SK-N-SH (cell line): ENCODE data around the gene FAM124A. TPM values are rescaled to one million over a fixed set of nuclear protein-coding genes. Genes with fewer than 3 reads are reported as not detected.

ENCODE experiments used
- CTCF ChIA-PET: fragments of 300-600, 350-600 bp; formaldehyde crosslinking; extraction: SDS; loops from one replicate; lab custom pipeline; 2021; lab: Yijun Ruan, JAX
- POLR2A ChIA-PET: fragments of 350-600 bp; sonication (Branson Sonifier 250); formaldehyde crosslinking; extraction: SDS; loops from one replicate; lab custom pipeline; 2020; ENCODE audit warnings: antibody characterized with exemption, inconsistent platforms; lab: Yijun Ruan, JAX
- DNase-seq: peaks from one replicate; pipeline ENCODE4 v3.0.0; 2012
- H2AFZ ChIP-seq: fragments of 200-600 bp; sonication (generic); 2 replicates; pipeline ENCODE4 v1.8.1; 2016; ENCODE audit warnings: antibody characterized with exemption, mild to moderate bottlenecking, low read depth
- H3F3A ChIP-seq: fragments of 200-600 bp; sonication (generic); replicated peaks from 2 replicates; pipeline ENCODE3; 2016; ENCODE audit warnings: antibody characterized with exemption, mild to moderate bottlenecking; ENCODE audit not compliant: insufficient read depth
- H3K27ac ChIP-seq, 2 experiments: fragments of 200-500 bp in 1 of 2; fragments of 200-600 bp in 1 of 2; sonication (Bioruptor generic) in 1 of 2; sonication (generic), shearing (Covaris generic) in 1 of 2; 2 replicates each; pipeline versions ENCODE4 v1.5.1 to v1.6.1; 2014 to 2016; ENCODE audit warnings: low read depth in 2 of 2, inconsistent platforms in 1 of 2, low read length in 1 of 2, mild to moderate bottlenecking in 1 of 2, mixed read lengths in 1 of 2
- H3K27me3 ChIP-seq: fragments of 200-600 bp; sonication (generic), shearing (Covaris generic); 2 replicates; pipeline ENCODE4 v1.6.1; 2016; ENCODE audit warnings: mixed run types; ENCODE audit not compliant: insufficient read depth
- H3K36me3 ChIP-seq, 2 experiments: fragments of 200-500 bp in 1 of 2; fragments of 200-600 bp in 1 of 2; sonication (Bioruptor generic) in 1 of 2; sonication (generic) in 1 of 2; replicated peaks in 1 of 2; 2 replicates each; pipeline versions ENCODE3 to v1.5.1; 2014 to 2016; ENCODE audit warnings: low read length in 1 of 2, mild to moderate bottlenecking in 1 of 2; ENCODE audit not compliant: insufficient read depth in 2 of 2, control insufficient read depth in 1 of 2
- H3K4me1 ChIP-seq, 2 experiments: fragments of 200-500 bp in 1 of 2; fragments of 200-600 bp in 1 of 2; sonication (Bioruptor generic) in 1 of 2; sonication (generic), shearing (Covaris generic) in 1 of 2; 2 replicates each; pipeline versions ENCODE4 v1.5.1 to v1.6.1; 2014 to 2016; ENCODE audit warnings: low read depth in 1 of 2, low read length in 1 of 2, mixed run types in 1 of 2; ENCODE audit not compliant: insufficient read depth in 2 of 2, control insufficient read depth in 1 of 2
- H3K4me2 ChIP-seq: fragments of 200-600 bp; sonication (generic), shearing (Covaris generic); 2 replicates; pipeline ENCODE4 v1.6.1; 2017; ENCODE audit warnings: mixed run types
- H3K4me3 ChIP-seq, 2 experiments: fragments of 200-500 bp in 1 of 2; fragments of 200-600 bp in 1 of 2; sonication (Bioruptor generic) in 1 of 2; sonication (generic), shearing (Covaris generic) in 1 of 2; 2 replicates each; pipeline versions ENCODE4 v1.5.1 to v1.8.1; 2014 to 2016; ENCODE audit warnings: low read depth in 2 of 2, inconsistent platforms in 1 of 2, low read length in 1 of 2, mild to moderate bottlenecking in 1 of 2, mixed read lengths in 1 of 2, moderate library complexity in 1 of 2
- H3K79me2 ChIP-seq: fragments of 200-600 bp; sonication (generic); 2 replicates; pipeline ENCODE4 v1.8.1; 2017; ENCODE audit warnings: mild to moderate bottlenecking; ENCODE audit not compliant: insufficient read depth
- H3K9ac ChIP-seq: fragments of 200-600 bp; sonication (generic); 2 replicates; pipeline ENCODE4 v1.6.1; 2017; ENCODE audit warnings: mixed run types
- H3K9me2 ChIP-seq: fragments of 200-600 bp; sonication (generic); 2 replicates; pipeline ENCODE4 v1.6.1; 2017; ENCODE audit warnings: mixed run types
- H3K9me3 ChIP-seq: fragments of 200-600 bp; sonication (generic); 2 replicates; pipeline ENCODE4 v1.6.1; 2017; ENCODE audit warnings: mixed run types, mild to moderate bottlenecking, moderate library complexity
- H4K20me1 ChIP-seq: fragments of 200-600 bp; sonication (generic); 2 replicates; pipeline ENCODE4 v1.6.1; 2017; ENCODE audit warnings: mild to moderate bottlenecking, mixed run types; ENCODE audit not compliant: insufficient read depth
- ELF1 ChIP-seq: IDR thresholded peaks from 2 replicates; pipeline ENCODE4 v1.4.0; 2012
- FOXM1 ChIP-seq: IDR thresholded peaks from 2 replicates; pipeline ENCODE4 v1.4.0; 2012; ENCODE audit warnings: low read depth, mild to moderate bottlenecking
- GATA2 ChIP-seq: sonication (generic); formaldehyde crosslinking; IDR thresholded peaks from 2 replicates; pipeline ENCODE4 v1.5.0; 2020; ENCODE audit warnings: mild to moderate bottlenecking, missing genetic modification reagents
- JUND ChIP-seq: IDR thresholded peaks from 2 replicates; pipeline ENCODE4 v1.4.0; 2012
- NRF1 ChIP-seq: IDR thresholded peaks from 2 replicates; pipeline ENCODE4 v1.6.1; 2012; ENCODE audit warnings: low read depth, mild to moderate bottlenecking, low read length
- POLR2AphosphoS5 ChIP-seq: IDR thresholded peaks from 2 replicates; pipeline ENCODE4 v1.6.1; 2012; ENCODE audit warnings: low read depth, low read length
- RAD21 ChIP-seq: IDR thresholded peaks from 2 replicates; pipeline ENCODE4 v1.6.1; 2012; ENCODE audit warnings: mild to moderate bottlenecking, low read length
- RFX5 ChIP-seq: IDR thresholded peaks from 2 replicates; pipeline ENCODE4 v1.6.1; 2012; ENCODE audit warnings: mild to moderate bottlenecking, improper control_type of control experiment, low read length
- TAF1 ChIP-seq: IDR thresholded peaks from 2 replicates; pipeline ENCODE4 v1.6.1; 2012; ENCODE audit warnings: low read depth, mild to moderate bottlenecking, low read length, moderate library complexity, borderline replicate concordance
- TCF12 ChIP-seq: IDR thresholded peaks from 2 replicates; pipeline ENCODE4 v1.4.0; 2012
- TEAD4 ChIP-seq: IDR thresholded peaks from 2 replicates; pipeline ENCODE4 v1.4.0; 2012; ENCODE audit warnings: mild to moderate bottlenecking, borderline replicate concordance; ENCODE audit not compliant: insufficient read depth
- WGBS: methylation state at CpG from one replicate; pipeline ENCODE4 v1.1.6; 2017; ENCODE audit warnings: low lambda C conversion rate; 5-methylcytosine and 5-hydroxymethylcytosine counted together
- polyA plus RNA-seq, 3 experiments: library from polyadenylated mRNA; depleted of rRNA; stranded (reverse); fragments of >200 nt; gene quantifications; 2 replicates each; pipeline ENCODE4 v1.2.3, GENCODE V29; 2012
- TF ChIP-seq, protein P1 (sequence below): IDR thresholded peaks from 2 replicates; pipeline ENCODE4 v1.6.1; 2012; ENCODE audit warnings: mild to moderate bottlenecking, low read depth, low read length, moderate library complexity
- TF ChIP-seq, protein P2 (sequence below): IDR thresholded peaks from 2 replicates; pipeline ENCODE4 v1.4.0; 2012; ENCODE audit warnings: low read depth
- TF ChIP-seq, protein P3 (sequence below): IDR thresholded peaks from 2 replicates; pipeline ENCODE4 v1.4.0; 2012; ENCODE audit warnings: low read depth, borderline replicate concordance
- TF ChIP-seq, protein P4 (sequence below): IDR thresholded peaks from 2 replicates; pipeline ENCODE4 v1.4.0; 2012; ENCODE audit warnings: low read depth, borderline replicate concordance
- TF ChIP-seq, protein P5 (sequence below): fragments of 150-350 bp; IDR thresholded peaks from 2 replicates; pipeline ENCODE4 v1.6.1; 2016; ENCODE audit warnings: mild to moderate bottlenecking, low read depth, low read length

FAM124A gene
- polyA plus RNA-seq, 1 of the 3 experiments (the other 2 are of a cell fraction) = 1.5 TPM

DNA sequence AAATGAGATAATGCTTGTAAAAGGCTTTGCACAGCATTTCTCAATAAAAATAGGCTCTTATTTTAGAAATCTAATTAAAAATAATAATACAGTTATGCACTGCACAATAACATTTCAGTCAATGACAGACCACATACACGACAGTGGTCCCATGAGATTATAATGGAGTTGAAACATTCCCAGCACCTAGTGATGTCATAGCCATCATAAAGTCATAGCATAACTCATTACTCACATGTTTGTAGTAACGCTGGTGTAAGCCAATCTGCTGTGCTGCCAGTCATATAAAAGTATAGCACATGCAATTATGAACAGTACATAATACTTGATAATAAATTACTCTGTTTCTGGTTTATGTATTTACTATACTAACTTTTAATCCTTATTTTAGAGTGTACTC, 104.6 kb downstream of the FAM124A start:
- Histone ChIP-seq H3K27ac (no peak overlapping the region), H3K4me3 (no peak overlapping the region), H3K9me2 (no peaks in the 10 kb centered on the region), H3F3A (no peaks in the 10 kb centered on the region), H3K27me3 (no peaks in the 10 kb centered on the region), H3K9me3 (no peaks in the 10 kb centered on the region), H3K4me1 (peaks cover 0 to 4% of the 10 kb centered on the region in 2 experiments; a peak in 1 of 4 replicates), H3K4me2 (no peak overlapping the region)
- 73% methylated on average over 2 of the region's 2 CpGs for whole genome bisulfite sequencing
- DNase-seq = no peak
- TF ChIP-seq TAF1 (no peak), RFX5 (no peak), NRF1 (no peak), ELF1 (no peak), JUND (no peak), TEAD4 (no peak), POLR2AphosphoS5 (no peak), GATA2 (CRISPR knock-in tag) (no peak), FOXM1 (no peak), TCF12 (no peak), RAD21 (no peak)
- TF ChIP-seq, protein P1, sequence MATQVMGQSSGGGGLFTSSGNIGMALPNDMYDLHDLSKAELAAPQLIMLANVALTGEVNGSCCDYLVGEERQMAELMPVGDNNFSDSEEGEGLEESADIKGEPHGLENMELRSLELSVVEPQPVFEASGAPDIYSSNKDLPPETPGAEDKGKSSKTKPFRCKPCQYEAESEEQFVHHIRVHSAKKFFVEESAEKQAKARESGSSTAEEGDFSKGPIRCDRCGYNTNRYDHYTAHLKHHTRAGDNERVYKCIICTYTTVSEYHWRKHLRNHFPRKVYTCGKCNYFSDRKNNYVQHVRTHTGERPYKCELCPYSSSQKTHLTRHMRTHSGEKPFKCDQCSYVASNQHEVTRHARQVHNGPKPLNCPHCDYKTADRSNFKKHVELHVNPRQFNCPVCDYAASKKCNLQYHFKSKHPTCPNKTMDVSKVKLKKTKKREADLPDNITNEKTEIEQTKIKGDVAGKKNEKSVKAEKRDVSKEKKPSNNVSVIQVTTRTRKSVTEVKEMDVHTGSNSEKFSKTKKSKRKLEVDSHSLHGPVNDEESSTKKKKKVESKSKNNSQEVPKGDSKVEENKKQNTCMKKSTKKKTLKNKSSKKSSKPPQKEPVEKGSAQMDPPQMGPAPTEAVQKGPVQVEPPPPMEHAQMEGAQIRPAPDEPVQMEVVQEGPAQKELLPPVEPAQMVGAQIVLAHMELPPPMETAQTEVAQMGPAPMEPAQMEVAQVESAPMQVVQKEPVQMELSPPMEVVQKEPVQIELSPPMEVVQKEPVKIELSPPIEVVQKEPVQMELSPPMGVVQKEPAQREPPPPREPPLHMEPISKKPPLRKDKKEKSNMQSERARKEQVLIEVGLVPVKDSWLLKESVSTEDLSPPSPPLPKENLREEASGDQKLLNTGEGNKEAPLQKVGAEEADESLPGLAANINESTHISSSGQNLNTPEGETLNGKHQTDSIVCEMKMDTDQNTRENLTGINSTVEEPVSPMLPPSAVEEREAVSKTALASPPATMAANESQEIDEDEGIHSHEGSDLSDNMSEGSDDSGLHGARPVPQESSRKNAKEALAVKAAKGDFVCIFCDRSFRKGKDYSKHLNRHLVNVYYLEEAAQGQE = no peak
- TF ChIP-seq, protein P2, sequence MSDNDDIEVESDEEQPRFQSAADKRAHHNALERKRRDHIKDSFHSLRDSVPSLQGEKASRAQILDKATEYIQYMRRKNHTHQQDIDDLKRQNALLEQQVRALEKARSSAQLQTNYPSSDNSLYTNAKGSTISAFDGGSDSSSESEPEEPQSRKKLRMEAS = no peak
- TF ChIP-seq, protein P3, sequence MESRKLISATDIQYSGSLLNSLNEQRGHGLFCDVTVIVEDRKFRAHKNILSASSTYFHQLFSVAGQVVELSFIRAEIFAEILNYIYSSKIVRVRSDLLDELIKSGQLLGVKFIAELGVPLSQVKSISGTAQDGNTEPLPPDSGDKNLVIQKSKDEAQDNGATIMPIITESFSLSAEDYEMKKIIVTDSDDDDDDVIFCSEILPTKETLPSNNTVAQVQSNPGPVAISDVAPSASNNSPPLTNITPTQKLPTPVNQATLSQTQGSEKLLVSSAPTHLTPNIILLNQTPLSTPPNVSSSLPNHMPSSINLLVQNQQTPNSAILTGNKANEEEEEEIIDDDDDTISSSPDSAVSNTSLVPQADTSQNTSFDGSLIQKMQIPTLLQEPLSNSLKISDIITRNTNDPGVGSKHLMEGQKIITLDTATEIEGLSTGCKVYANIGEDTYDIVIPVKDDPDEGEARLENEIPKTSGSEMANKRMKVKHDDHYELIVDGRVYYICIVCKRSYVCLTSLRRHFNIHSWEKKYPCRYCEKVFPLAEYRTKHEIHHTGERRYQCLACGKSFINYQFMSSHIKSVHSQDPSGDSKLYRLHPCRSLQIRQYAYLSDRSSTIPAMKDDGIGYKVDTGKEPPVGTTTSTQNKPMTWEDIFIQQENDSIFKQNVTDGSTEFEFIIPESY = no peak
- TF ChIP-seq, protein P4, sequence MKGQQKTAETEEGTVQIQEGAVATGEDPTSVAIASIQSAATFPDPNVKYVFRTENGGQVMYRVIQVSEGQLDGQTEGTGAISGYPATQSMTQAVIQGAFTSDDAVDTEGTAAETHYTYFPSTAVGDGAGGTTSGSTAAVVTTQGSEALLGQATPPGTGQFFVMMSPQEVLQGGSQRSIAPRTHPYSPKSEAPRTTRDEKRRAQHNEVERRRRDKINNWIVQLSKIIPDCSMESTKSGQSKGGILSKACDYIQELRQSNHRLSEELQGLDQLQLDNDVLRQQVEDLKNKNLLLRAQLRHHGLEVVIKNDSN = no peak
- TF ChIP-seq, protein P5, sequence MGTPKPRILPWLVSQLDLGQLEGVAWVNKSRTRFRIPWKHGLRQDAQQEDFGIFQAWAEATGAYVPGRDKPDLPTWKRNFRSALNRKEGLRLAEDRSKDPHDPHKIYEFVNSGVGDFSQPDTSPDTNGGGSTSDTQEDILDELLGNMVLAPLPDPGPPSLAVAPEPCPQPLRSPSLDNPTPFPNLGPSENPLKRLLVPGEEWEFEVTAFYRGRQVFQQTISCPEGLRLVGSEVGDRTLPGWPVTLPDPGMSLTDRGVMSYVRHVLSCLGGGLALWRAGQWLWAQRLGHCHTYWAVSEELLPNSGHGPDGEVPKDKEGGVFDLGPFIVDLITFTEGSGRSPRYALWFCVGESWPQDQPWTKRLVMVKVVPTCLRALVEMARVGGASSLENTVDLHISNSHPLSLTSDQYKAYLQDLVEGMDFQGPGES = no peak
- TF ChIP-seq, all 33 proteins: peak for 0
- Histone ChIP-seq H2AFZ (no peak overlapping the region), H4K20me1 (no peaks in the 10 kb centered on the region), H3K9ac (no peak overlapping the region), H3K79me2 (no peaks in the 10 kb centered on the region), H3K36me3 (no peaks in the 10 kb centered on the region)
- POLR2A ChIA-PET = no interaction called here
- CTCF ChIA-PET = no interaction called here
